Endothelial cell of umbilical vein (primary cell): ENCODE results near the gene RNF168. TPM values are rescaled to one million over a fixed set of nuclear protein-coding genes. Genes with fewer than 3 reads are reported as not detected.

Experiments used
- BruUV-seq: library from RNA; stranded (reverse); fragments of 400-500 nt; replicated peaks from 2 replicates; lab custom pipeline; 2021; lab: Mats Ljungman, UMichigan
- CTCF ChIA-PET: fragments of 300-600, 350-600 bp; sonication (Branson Sonifier 250); formaldehyde crosslinking; loops from one replicate; lab custom pipeline; 2021; ENCODE audit warnings: antibody characterized with exemption, inconsistent platforms; lab: Charles Lee
- POLR2A ChIA-PET: fragments of 300-600, 350-600 bp; sonication (Branson Sonifier 250); formaldehyde crosslinking; loops from one replicate; lab custom pipeline; 2021; ENCODE audit warnings: antibody characterized with exemption, inconsistent platforms; lab: Charles Lee
- DNase-seq: peaks from one replicate; pipeline ENCODE4 v3.0.0-alpha.2; 2011; ENCODE audit warnings: low read depth, low spot score
- FAIRE-seq: peaks from 2 replicates; lab custom pipeline; 2011; peaks lifted over from hg19 to GRCh38; lab: Jason Lieb, UNC
- H2AFZ ChIP-seq: 2 replicates; pipeline ENCODE4 v1.6.0; 2012; ENCODE audit warnings: low read depth, low read length, control low read depth, inconsistent platforms
- H3K27ac ChIP-seq: 2 replicates; pipeline ENCODE4 v1.5.1; 2011; ENCODE audit warnings: low read depth, mild to moderate bottlenecking, control low read depth, low read length, moderate library complexity; ENCODE audit not compliant: insufficient read depth
- H3K27me3 ChIP-seq, 2 experiments: 2 replicates each; pipeline versions ENCODE4 v1.6.0 to v1.6.1; 2011; ENCODE audit warnings: low read length in 2 of 2, mixed read lengths in 1 of 2; ENCODE audit not compliant: control insufficient read depth in 2 of 2, insufficient read depth in 2 of 2
- H3K36me3 ChIP-seq, 2 experiments: 2 replicates in 1 of 2; 3 replicates in 1 of 2; pipeline ENCODE4 v1.5.1; 2011; ENCODE audit warnings: low read length in 2 of 2, mild to moderate bottlenecking in 1 of 2, moderate library complexity in 1 of 2; ENCODE audit not compliant: control insufficient read depth in 2 of 2, insufficient read depth in 2 of 2; ENCODE audit errors: extremely low read depth in 1 of 2
- H3K4me1 ChIP-seq: 3 replicates; pipeline ENCODE4 v1.5.1; 2011; ENCODE audit warnings: mild to moderate bottlenecking, low read length; ENCODE audit not compliant: control insufficient read depth, insufficient read depth; ENCODE audit errors: extremely low read depth
- H3K4me2 ChIP-seq: 2 replicates; pipeline ENCODE4 v1.6.1; 2011; ENCODE audit warnings: low read length, control low read depth, mixed read lengths; ENCODE audit not compliant: insufficient read depth
- H3K4me3 ChIP-seq, 3 experiments: fragments of 200-600 bp in 1 of 3; sonication (generic), shearing (Covaris generic) in 1 of 3; replicated peaks in 1 of 3; 2 replicates each; pipeline ENCODE4 v1.5.1; 2011 to 2016; ENCODE audit warnings: control low read depth in 3 of 3, low read length in 3 of 3, mild to moderate bottlenecking in 2 of 3, inconsistent platforms in 1 of 3, low read depth in 1 of 3, moderate library complexity in 1 of 3; ENCODE audit not compliant: insufficient read depth in 1 of 3
- H3K79me2 ChIP-seq: 2 replicates; pipeline ENCODE4 v1.6.0; 2012; ENCODE audit warnings: low read length, inconsistent platforms; ENCODE audit not compliant: control insufficient read depth, insufficient read depth
- H3K9ac ChIP-seq: replicated peaks from 2 replicates; pipeline ENCODE3; 2011; ENCODE audit warnings: low read length, control low read depth; ENCODE audit not compliant: insufficient read depth; ENCODE audit errors: extremely low read depth
- H3K9me1 ChIP-seq: replicated peaks from 3 replicates; pipeline ENCODE4 v1.6.0; 2011; ENCODE audit warnings: mild to moderate bottlenecking, low read length; ENCODE audit not compliant: control insufficient read depth, insufficient read depth; ENCODE audit errors: extremely low read depth
- H3K9me3 ChIP-seq: replicated peaks from 2 replicates; pipeline ENCODE4 v1.5.1; 2012; ENCODE audit warnings: low read length, inconsistent platforms; ENCODE audit not compliant: control insufficient read depth, insufficient read depth
- H4K20me1 ChIP-seq: replicated peaks from 2 replicates; pipeline ENCODE3; 2011; ENCODE audit warnings: mild to moderate bottlenecking, low read length; ENCODE audit not compliant: control insufficient read depth, insufficient read depth; ENCODE audit errors: extremely low read depth
- CTCF ChIP-seq, 2 donors: IDR thresholded peaks; 1 replicate in 1 of 2; 2 replicates in 1 of 2; pipeline ENCODE4 v1.5.1; 2011; ENCODE audit warnings: low read length in 2 of 2, mild to moderate bottlenecking in 2 of 2, moderate library complexity in 2 of 2, control low read depth in 1 of 2, inconsistent platforms in 1 of 2, low read depth in 1 of 2; ENCODE audit not compliant: insufficient read depth in 1 of 2; ENCODE audit errors: extremely low read depth in 1 of 2
- EZH2 ChIP-seq: IDR thresholded peaks from 2 replicates; pipeline ENCODE4 v1.6.1; 2012; ENCODE audit warnings: borderline replicate concordance, low read depth, mild to moderate bottlenecking, moderate library complexity, low read length, inconsistent platforms; ENCODE audit not compliant: severe bottlenecking
- FOS ChIP-seq: IDR thresholded peaks from 2 replicates; pipeline ENCODE4 v1.6.1; 2011; ENCODE audit warnings: mild to moderate bottlenecking, low read length, moderate library complexity, borderline replicate concordance; ENCODE audit not compliant: insufficient read depth
- GATA2 ChIP-seq: IDR thresholded peaks from 2 replicates; pipeline ENCODE4 v1.7.0; 2011; ENCODE audit warnings: low read depth, mild to moderate bottlenecking, moderate library complexity, mixed read lengths, low read length; ENCODE audit not compliant: insufficient read length, insufficient read depth
- JUN ChIP-seq: IDR thresholded peaks from 2 replicates; pipeline ENCODE4 v1.6.1; 2011; ENCODE audit warnings: borderline replicate concordance, low read depth; ENCODE audit not compliant: insufficient read length, insufficient read depth
- MAX ChIP-seq: IDR thresholded peaks from 2 replicates; pipeline ENCODE4 v1.6.1; 2011; ENCODE audit not compliant: insufficient read depth, insufficient read length
- MYC ChIP-seq: IDR thresholded peaks from one replicate; pipeline ENCODE4 v1.6.1; 2011; ENCODE audit warnings: mild to moderate bottlenecking, low read depth, low read length
- POLR2A ChIP-seq: IDR thresholded peaks from 2 replicates; pipeline ENCODE4 v1.6.1; 2012; ENCODE audit warnings: low read depth, mild to moderate bottlenecking, control low read depth, low read length
- POLR2AphosphoS5 ChIP-seq: IDR thresholded peaks from 2 replicates; pipeline ENCODE4 v1.6.1; 2012; ENCODE audit warnings: low read depth, mild to moderate bottlenecking, control low read depth, low read length, moderate library complexity; ENCODE audit not compliant: insufficient read depth
- dilution Hi-C: fragments of 300-500 bp; cut with MboI; formaldehyde crosslinking; loops from one replicate; pipeline ENCODE4 v1.15.0; 2019; ENCODE audit warnings: low sequenced_read_pairs; ENCODE audit not compliant: extremely low pct_ligation_motif_present
- intact Hi-C: fragments of 100-400 bp; cut with micrococcal nuclease; formaldehyde crosslinking; loops from one replicate; pipeline ENCODE4 v1.10.0; 2022
- polyA plus RNA-seq, 4 experiments: library from polyadenylated mRNA; depleted of rRNA in 3 of 4; stranded (reverse) in 3 of 4; unstranded in 1 of 4; fragments of >200 nt; gene quantifications; 2 replicates each; pipeline versions ENCODE4 v1.2.1 to v1.2.3, GENCODE V29; 2011 to 2012; ENCODE audit warnings: missing spikeins in 1 of 4
- total RNA-seq: library from RNA; stranded (reverse); gene quantifications from 2 replicates; pipeline ENCODE4 v1.2.3, GENCODE V29; 2021

Gene RNF168
- total and polyA plus RNA-seq, 2 donors (not counting 3 experiments of a cell fraction or from before 2014, with no cell fraction given), result 4.0 to 32.9 TPM

GRCh38 chr3:196531418-196531817 lies 27.9 kb upstream of the RNF168 start:
- no TSS peak for BruUV-seq
- POLR2A ChIA-PET, result no interaction called here
- dilution Hi-C loops, result no loop called here

More at GRCh38 chr3:196531418-196531817, 27.9 kb upstream of the RNF168 start:
- CTCF ChIA-PET, result no interaction called here
- no peaks in the 10 kb centered on the region for H3K27me3 ChIP-seq
- no peak overlapping the region for H3K4me3 ChIP-seq
- intact Hi-C loops, result no loop called here
- no peak overlapping the region for H3K4me2 ChIP-seq
- no peaks in the 10 kb centered on the region for H4K20me1 ChIP-seq
- peaks cover 8% of the 10 kb centered on the region for H3K4me1 ChIP-seq
- no peaks in the 10 kb centered on the region for H3K36me3 ChIP-seq
- H3K9ac ChIP-seq, result no peak overlapping the region
- no peaks in the 10 kb centered on the region for H3K9me3 ChIP-seq
- DNase-seq (no peak), FAIRE-seq (no peak)
- H3K27ac ChIP-seq, result no peak overlapping the region
- no peaks in the 10 kb centered on the region for H3K79me2 ChIP-seq
- no peak overlapping the region for H2AFZ ChIP-seq
- no peak for TF ChIP-seq FOS
- no peak for TF ChIP-seq MAX
- TF ChIP-seq GATA2, result no peak
- no peak for TF ChIP-seq EZH2
- TF ChIP-seq CTCF (IDR thresholded peaks at IDR 0.05; ENCODE audit: extremely low read depth in 1 of 2, insufficient read depth in 1 of 2, low read depth in 1 of 2, low read length in 2 of 2), result no peak
- TF ChIP-seq POLR2A, result no peak
- TF ChIP-seq POLR2AphosphoS5, result no peak
- no peak for TF ChIP-seq MYC
- no peak for TF ChIP-seq JUN
- H3K9me1 ChIP-seq, result no peaks in the 10 kb centered on the region
